Neural cell (in vitro differentiated cells): ENCODE results near the gene LRRC3. TPM values are rescaled to one million over a fixed set of nuclear protein-coding genes. Genes with fewer than 3 reads are reported as not detected.

Source experiments
- H2AFZ ChIP-seq: fragments of 200-600, 300-800 bp; sonication (generic), shearing (Covaris generic); 2 replicates; pipeline ENCODE4 v1.6.0; 2014; ENCODE audit warnings: low read depth, mild to moderate bottlenecking, antibody characterized with exemption, low read length, moderate library complexity
- H3F3A ChIP-seq: fragments of 200-600 bp; shearing (Covaris generic); 2 replicates; pipeline ENCODE4 v1.6.1; 2016; ENCODE audit warnings: mild to moderate bottlenecking, moderate library complexity, mixed read lengths, antibody characterized with exemption, low read length; ENCODE audit not compliant: insufficient read depth, poor library complexity, severe bottlenecking
- H3K27ac ChIP-seq: fragments of 200-600, 300-800 bp; sonication (generic), shearing (Covaris generic); 2 replicates; pipeline ENCODE4 v1.5.1; 2014; ENCODE audit warnings: mild to moderate bottlenecking, low read length, moderate library complexity
- H3K27me3 ChIP-seq: fragments of 300-800, 200-600 bp; sonication (generic), shearing (Covaris generic); 2 replicates; pipeline ENCODE4 v1.6.0; 2014; ENCODE audit warnings: mild to moderate bottlenecking, low read depth, low read length, moderate library complexity; ENCODE audit not compliant: insufficient read depth
- H3K36me3 ChIP-seq: fragments of 300-800, 200-600 bp; sonication (generic), shearing (Covaris generic); 2 replicates; pipeline ENCODE4 v1.5.1; 2014; ENCODE audit warnings: mild to moderate bottlenecking, antibody characterized with exemption, low read length, moderate library complexity; ENCODE audit not compliant: insufficient read depth
- H3K4me2 ChIP-seq: fragments of 300-800, 200-600 bp; sonication (generic), shearing (Covaris generic); 2 replicates; pipeline ENCODE4 v1.6.0; 2014; ENCODE audit warnings: mild to moderate bottlenecking, low read length
- H3K4me3 ChIP-seq: fragments of 300-800, 200-600 bp; sonication (generic), shearing (Covaris generic); 2 replicates; pipeline ENCODE4 v1.5.1; 2014; ENCODE audit warnings: mild to moderate bottlenecking, low read length, moderate library complexity
- H3K79me2 ChIP-seq: fragments of 200-600 bp; shearing (Covaris generic); replicated peaks from 2 replicates; pipeline ENCODE4 v1.6.0; 2014; ENCODE audit warnings: mild to moderate bottlenecking, low read length, moderate library complexity; ENCODE audit not compliant: insufficient read depth
- H3K9ac ChIP-seq: fragments of 300-800, 200-600 bp; sonication (generic), shearing (Covaris generic); 2 replicates; pipeline ENCODE4 v1.6.1; 2016; ENCODE audit warnings: mild to moderate bottlenecking, low read length, mixed read lengths
- H3K9me2 ChIP-seq: fragments of 200-600 bp; shearing (Covaris generic); 2 replicates; pipeline ENCODE4 v1.6.1; 2016; ENCODE audit warnings: mild to moderate bottlenecking, low read length, mixed read lengths; ENCODE audit not compliant: insufficient read depth
- H3K9me3 ChIP-seq: fragments of 200-600, 300-800 bp; sonication (generic), shearing (Covaris generic); 2 replicates; pipeline ENCODE4 v1.6.1; 2016; ENCODE audit warnings: mild to moderate bottlenecking, mixed run types, low read length, moderate library complexity, mixed read lengths
- H4K20me1 ChIP-seq: fragments of 200-600 bp; shearing (Covaris generic); 2 replicates; pipeline ENCODE4 v1.6.1; 2016; ENCODE audit warnings: mild to moderate bottlenecking, mixed run types; ENCODE audit not compliant: insufficient read depth
- CTCF ChIP-seq: fragments of 450-650 bp; IDR thresholded peaks from 2 replicates; pipeline ENCODE4 v1.5.1; 2014; ENCODE audit warnings: antibody characterized with exemption, mild to moderate bottlenecking, moderate library complexity; ENCODE audit not compliant: poor library complexity, severe bottlenecking
- EP300 ChIP-seq: fragments of 450-650 bp; conservative IDR thresholded peaks from 2 replicates; pipeline ENCODE4 v1.6.1; 2014; ENCODE audit warnings: antibody characterized with exemption, mild to moderate bottlenecking, moderate library complexity; ENCODE audit not compliant: poor library complexity, severe bottlenecking
- EZH2 ChIP-seq: fragments of 200-600, 300-800 bp; shearing (Covaris generic), sonication (generic); IDR thresholded peaks from 2 replicates; pipeline ENCODE4 v1.6.1; 2014; ENCODE audit warnings: antibody characterized with exemption, low read length, borderline replicate concordance, mild to moderate bottlenecking; ENCODE audit not compliant: insufficient read depth, poor library complexity, severe bottlenecking
- MXI1 ChIP-seq: fragments of 450-650 bp; conservative IDR thresholded peaks from 2 replicates; pipeline ENCODE4 v1.6.1; 2014; ENCODE audit warnings: antibody characterized with exemption, mild to moderate bottlenecking; ENCODE audit not compliant: poor library complexity, severe bottlenecking
- POLR2AphosphoS5 ChIP-seq: IDR thresholded peaks from 2 replicates; pipeline ENCODE4 v1.6.1; 2012
- RAD21 ChIP-seq: fragments of 450-650 bp; conservative IDR thresholded peaks from 2 replicates; pipeline ENCODE4 v1.6.1; 2014; ENCODE audit warnings: antibody characterized with exemption, mild to moderate bottlenecking, moderate library complexity
- SMC3 ChIP-seq: fragments of 450-650 bp; conservative IDR thresholded peaks from 2 replicates; pipeline ENCODE4 v1.6.1; 2014; ENCODE audit warnings: antibody characterized with exemption, mild to moderate bottlenecking, moderate library complexity; ENCODE audit not compliant: poor library complexity
- TAF1 ChIP-seq: IDR thresholded peaks from 2 replicates; pipeline ENCODE4 v1.6.1; 2012; ENCODE audit warnings: low read depth
- polyA plus RNA-seq: library from polyadenylated mRNA; depleted of rRNA; stranded (reverse); fragments of >200 nt; gene quantifications from 2 replicates; pipeline ENCODE4 v1.2.3, GENCODE V29; 2014
- TF ChIP-seq, protein P1 (sequence below): IDR thresholded peaks from 2 replicates; pipeline ENCODE4 v1.6.1; 2012; ENCODE audit warnings: borderline replicate concordance

The LRRC3 gene
- polyA plus RNA-seq, 1 donor from 2014 or later, result 3.8 TPM

DNA sequence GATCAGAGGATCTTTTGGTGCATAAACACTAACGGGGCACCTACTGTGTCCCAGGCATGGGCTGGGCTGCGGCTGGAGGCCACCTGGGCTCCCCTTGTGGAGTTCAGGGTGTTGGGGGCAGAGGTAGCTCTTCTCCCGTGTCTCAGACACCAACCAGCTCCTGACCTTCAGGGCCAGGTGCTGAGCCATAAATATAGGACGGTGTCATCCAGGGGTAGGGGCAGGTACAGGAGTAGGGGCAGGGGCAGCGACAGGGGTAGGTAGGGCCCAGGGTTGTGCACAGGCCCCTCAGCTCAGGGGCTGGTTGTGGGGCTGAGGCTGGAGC lies 18.0 kb upstream of the LRRC3 start:
- no peak overlapping the region for H3K9ac ChIP-seq
- no peak overlapping the region for H3K27ac ChIP-seq
- no peak overlapping the region for H2AFZ ChIP-seq
- no peaks in the 10 kb centered on the region for H3K36me3 ChIP-seq
- TF ChIP-seq RAD21, result no peak
- TF ChIP-seq CTCF, result no peak
- TF ChIP-seq TAF1, result no peak
- TF ChIP-seq EP300, result no peak
- no peak for TF ChIP-seq MXI1
- no peak for TF ChIP-seq SMC3
- no peaks in the 10 kb centered on the region for H3K9me2 ChIP-seq
- H3K4me3 ChIP-seq, result no peak overlapping the region
- no peaks in the 10 kb centered on the region for H3K27me3 ChIP-seq
- H3K79me2 ChIP-seq, result no peaks in the 10 kb centered on the region
- H4K20me1 ChIP-seq, result no peaks in the 10 kb centered on the region
- no peaks in the 10 kb centered on the region for H3K9me3 ChIP-seq
- no peaks in the 10 kb centered on the region for H3F3A ChIP-seq
- no peak overlapping the region for H3K4me2 ChIP-seq

GRCh38 chr21:44437696-44438431 lies 17.4 kb upstream of the LRRC3 start:
- H3K9me2 ChIP-seq, result no peaks in the 10 kb centered on the region
- H3K4me3 ChIP-seq, result no peak overlapping the region
- H3K79me2 ChIP-seq, result no peaks in the 10 kb centered on the region
- no peak overlapping the region for H3K4me2 ChIP-seq
- no peak overlapping the region for H3K27ac ChIP-seq
- H3F3A ChIP-seq, result no peaks in the 10 kb centered on the region
- no peaks in the 10 kb centered on the region for H3K9me3 ChIP-seq
- H2AFZ ChIP-seq, result no peak overlapping the region
- no peak overlapping the region for H3K9ac ChIP-seq
- H4K20me1 ChIP-seq, result no peaks in the 10 kb centered on the region
- no peaks in the 10 kb centered on the region for H3K36me3 ChIP-seq
- no peaks in the 10 kb centered on the region for H3K27me3 ChIP-seq
- TF ChIP-seq CTCF, result no peak
- no peak for TF ChIP-seq SMC3
- TF ChIP-seq TAF1, result no peak
- no peak for TF ChIP-seq RAD21
- no peak for TF ChIP-seq MXI1
- TF ChIP-seq, protein P1, sequence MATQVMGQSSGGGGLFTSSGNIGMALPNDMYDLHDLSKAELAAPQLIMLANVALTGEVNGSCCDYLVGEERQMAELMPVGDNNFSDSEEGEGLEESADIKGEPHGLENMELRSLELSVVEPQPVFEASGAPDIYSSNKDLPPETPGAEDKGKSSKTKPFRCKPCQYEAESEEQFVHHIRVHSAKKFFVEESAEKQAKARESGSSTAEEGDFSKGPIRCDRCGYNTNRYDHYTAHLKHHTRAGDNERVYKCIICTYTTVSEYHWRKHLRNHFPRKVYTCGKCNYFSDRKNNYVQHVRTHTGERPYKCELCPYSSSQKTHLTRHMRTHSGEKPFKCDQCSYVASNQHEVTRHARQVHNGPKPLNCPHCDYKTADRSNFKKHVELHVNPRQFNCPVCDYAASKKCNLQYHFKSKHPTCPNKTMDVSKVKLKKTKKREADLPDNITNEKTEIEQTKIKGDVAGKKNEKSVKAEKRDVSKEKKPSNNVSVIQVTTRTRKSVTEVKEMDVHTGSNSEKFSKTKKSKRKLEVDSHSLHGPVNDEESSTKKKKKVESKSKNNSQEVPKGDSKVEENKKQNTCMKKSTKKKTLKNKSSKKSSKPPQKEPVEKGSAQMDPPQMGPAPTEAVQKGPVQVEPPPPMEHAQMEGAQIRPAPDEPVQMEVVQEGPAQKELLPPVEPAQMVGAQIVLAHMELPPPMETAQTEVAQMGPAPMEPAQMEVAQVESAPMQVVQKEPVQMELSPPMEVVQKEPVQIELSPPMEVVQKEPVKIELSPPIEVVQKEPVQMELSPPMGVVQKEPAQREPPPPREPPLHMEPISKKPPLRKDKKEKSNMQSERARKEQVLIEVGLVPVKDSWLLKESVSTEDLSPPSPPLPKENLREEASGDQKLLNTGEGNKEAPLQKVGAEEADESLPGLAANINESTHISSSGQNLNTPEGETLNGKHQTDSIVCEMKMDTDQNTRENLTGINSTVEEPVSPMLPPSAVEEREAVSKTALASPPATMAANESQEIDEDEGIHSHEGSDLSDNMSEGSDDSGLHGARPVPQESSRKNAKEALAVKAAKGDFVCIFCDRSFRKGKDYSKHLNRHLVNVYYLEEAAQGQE, result no peak
- no peak for TF ChIP-seq EZH2
- TF ChIP-seq EP300, result no peak
- no peak for TF ChIP-seq POLR2AphosphoS5
